ENCODE data around the gene TMEM183A.

DNA sequence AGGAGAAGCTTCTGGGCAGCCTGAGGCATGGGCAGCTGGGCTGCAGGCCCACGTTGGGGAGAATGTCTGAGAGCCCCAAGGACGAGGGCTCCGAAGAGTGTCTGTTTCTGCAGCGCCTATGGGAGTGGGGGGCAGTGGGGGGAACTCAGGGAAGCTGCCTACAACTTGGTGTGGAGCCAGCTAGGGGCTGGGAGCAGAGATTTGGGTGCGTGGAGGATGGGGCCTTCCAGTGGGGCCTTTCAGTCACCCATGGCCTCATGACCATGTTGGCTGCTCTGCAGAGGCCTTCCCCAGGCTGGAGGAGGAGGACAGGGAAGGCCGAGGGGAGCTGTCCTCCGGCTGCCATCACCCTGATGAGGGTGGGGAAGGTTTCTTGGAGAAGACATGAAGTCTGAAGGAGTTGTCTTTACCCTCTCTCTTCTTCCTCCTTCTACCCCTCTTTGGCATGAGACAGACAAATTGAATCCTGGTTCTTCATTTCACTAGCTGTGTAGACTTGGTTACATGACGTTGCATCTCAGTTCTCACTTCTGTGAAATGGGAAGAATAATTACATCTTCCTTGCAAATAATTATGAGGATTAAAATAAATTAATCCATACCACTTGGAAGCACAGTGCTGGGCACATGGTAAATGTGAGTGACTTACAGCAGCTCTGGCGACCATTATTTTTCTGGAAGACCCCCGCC is 27.4 kb downstream of the TMEM183A start:
- TF ChIP-seq, protein P1, sequence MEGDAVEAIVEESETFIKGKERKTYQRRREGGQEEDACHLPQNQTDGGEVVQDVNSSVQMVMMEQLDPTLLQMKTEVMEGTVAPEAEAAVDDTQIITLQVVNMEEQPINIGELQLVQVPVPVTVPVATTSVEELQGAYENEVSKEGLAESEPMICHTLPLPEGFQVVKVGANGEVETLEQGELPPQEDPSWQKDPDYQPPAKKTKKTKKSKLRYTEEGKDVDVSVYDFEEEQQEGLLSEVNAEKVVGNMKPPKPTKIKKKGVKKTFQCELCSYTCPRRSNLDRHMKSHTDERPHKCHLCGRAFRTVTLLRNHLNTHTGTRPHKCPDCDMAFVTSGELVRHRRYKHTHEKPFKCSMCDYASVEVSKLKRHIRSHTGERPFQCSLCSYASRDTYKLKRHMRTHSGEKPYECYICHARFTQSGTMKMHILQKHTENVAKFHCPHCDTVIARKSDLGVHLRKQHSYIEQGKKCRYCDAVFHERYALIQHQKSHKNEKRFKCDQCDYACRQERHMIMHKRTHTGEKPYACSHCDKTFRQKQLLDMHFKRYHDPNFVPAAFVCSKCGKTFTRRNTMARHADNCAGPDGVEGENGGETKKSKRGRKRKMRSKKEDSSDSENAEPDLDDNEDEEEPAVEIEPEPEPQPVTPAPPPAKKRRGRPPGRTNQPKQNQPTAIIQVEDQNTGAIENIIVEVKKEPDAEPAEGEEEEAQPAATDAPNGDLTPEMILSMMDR (IDR thresholded peaks at IDR 0.05): no peak
- no peak for TF ChIP-seq POLR2A (IDR thresholded peaks at IDR 0.05)
